Measurements from ENCODE around the gene SNX17. TPM values are rescaled to one million over a fixed set of nuclear protein-coding genes. Genes with fewer than 3 reads are reported as not detected.

SNX17 gene
- polyA plus RNA-seq, 3 donors, result 86.6 to 338 (median 291) TPM

- Histone ChIP-seq H3K4me2 (replicated peaks; ENCODE audit: extremely low read depth, low read length, poor library complexity, severe bottlenecking) (no peak overlapping the region), H2AFZ (ENCODE audit: insufficient read depth, low read depth, low read length, poor library complexity, severe bottlenecking) (no peak overlapping the region), H3K4me1 (ENCODE audit: control insufficient read depth in 1 of 2, insufficient read depth in 2 of 2, low read length in 2 of 2) (peaks cover 32 to 41% of the 10 kb centered on the region in 2 donors), H3K4me3 (replicated peaks in 1 of 3; ENCODE audit: low read depth in 2 of 3, low read length in 3 of 3) (no peak overlapping the region), H3K27ac (ENCODE audit: low read depth in 1 of 2, low read length in 2 of 2) (peak overlapping the region in 1 of 2 donors; percentile 96), H3K36me3 (replicated peaks in 1 of 2; ENCODE audit: control insufficient read depth in 1 of 2, insufficient read depth in 2 of 2, low read length in 2 of 2) (peaks cover 59 to 67% of the 10 kb centered on the region in 2 donors), H3K27me3 (ENCODE audit: control insufficient read depth in 2 of 2, insufficient read depth in 2 of 2, low read length in 2 of 2) (no peaks in the 10 kb centered on the region), H3K79me2 (ENCODE audit: insufficient read depth, low read length) (peaks cover 79% of the 10 kb centered on the region), H3K9ac (ENCODE audit: insufficient read depth, low read length, poor library complexity, severe bottlenecking) (no peak overlapping the region), H4K20me1 (ENCODE audit: insufficient read depth, low read length) (peaks cover 40% of the 10 kb centered on the region), H3K9me3 (replicated peaks in 1 of 2; ENCODE audit: control insufficient read depth in 1 of 2, insufficient read depth in 1 of 2, low read length in 2 of 2) (no peaks in the 10 kb centered on the region)
- TF ChIP-seq, protein P1, sequence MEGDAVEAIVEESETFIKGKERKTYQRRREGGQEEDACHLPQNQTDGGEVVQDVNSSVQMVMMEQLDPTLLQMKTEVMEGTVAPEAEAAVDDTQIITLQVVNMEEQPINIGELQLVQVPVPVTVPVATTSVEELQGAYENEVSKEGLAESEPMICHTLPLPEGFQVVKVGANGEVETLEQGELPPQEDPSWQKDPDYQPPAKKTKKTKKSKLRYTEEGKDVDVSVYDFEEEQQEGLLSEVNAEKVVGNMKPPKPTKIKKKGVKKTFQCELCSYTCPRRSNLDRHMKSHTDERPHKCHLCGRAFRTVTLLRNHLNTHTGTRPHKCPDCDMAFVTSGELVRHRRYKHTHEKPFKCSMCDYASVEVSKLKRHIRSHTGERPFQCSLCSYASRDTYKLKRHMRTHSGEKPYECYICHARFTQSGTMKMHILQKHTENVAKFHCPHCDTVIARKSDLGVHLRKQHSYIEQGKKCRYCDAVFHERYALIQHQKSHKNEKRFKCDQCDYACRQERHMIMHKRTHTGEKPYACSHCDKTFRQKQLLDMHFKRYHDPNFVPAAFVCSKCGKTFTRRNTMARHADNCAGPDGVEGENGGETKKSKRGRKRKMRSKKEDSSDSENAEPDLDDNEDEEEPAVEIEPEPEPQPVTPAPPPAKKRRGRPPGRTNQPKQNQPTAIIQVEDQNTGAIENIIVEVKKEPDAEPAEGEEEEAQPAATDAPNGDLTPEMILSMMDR (IDR thresholded peaks at IDR 0.05), result no peak
- WGBS (ENCODE audit: insufficient coverage), result 88% methylated on average over 6 of the region's 6 CpGs
- peak overlapping the region in 4 of 7 donors; percentile 43 to 99 (median 76) for H3K27ac Mint-ChIP-seq
- peaks cover 61 to 65% of the 10 kb centered on the region in 2 donors for H3K36me3 Mint-ChIP-seq
- peaks cover 37% of the 10 kb centered on the region for H3K4me1 Mint-ChIP-seq
- intact Hi-C loops (cut with micrococcal nuclease), result loop anchor here (5.0 to 10.0 kb wide), 3 partner anchors 34 to 122 kb away; partner anchors contain the start of genes NRBP1 (in 2 of the 2), PPM1G (in 2 of the 2), FNDC4 (in 1 of the 2) and GCKR (in 1 of the 2)
- H3K4me3 Mint-ChIP-seq, result no peak overlapping the region
- no peak for DNase-seq
- peaks cover 0 to 3% (median 1%) of the 10 kb centered on the region in 3 donors for H3K27me3 Mint-ChIP-seq (ENCODE audit: low read depth in 3 of 3)
- H3K9me3 Mint-ChIP-seq, result no peaks in the 10 kb centered on the region
Observed at GRCh38 chr2:27372937-27373336, 2.5 kb downstream of the SNX17 start.

DNA sequence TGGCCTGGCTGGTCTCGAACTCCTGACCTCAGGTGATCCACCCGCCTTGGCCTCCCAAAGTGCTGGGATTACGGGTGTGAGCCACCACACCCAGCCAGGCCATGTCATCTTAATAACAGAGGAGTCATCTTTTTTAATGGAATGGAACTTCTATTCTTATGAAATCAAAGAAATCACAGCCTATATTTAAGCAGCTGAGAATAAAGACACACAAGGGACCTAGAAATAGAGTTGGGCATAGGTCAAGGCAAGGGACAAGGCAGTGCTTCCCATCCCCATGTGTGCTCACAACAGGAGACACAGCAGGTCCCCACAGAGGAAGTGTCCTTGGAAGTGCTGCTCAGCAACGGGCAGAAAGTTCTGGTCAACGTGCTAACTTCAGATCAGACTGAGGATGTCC lies 3.2 kb downstream of the SNX17 start:
- WGBS (ENCODE audit: insufficient coverage), result no CpG with 5 or more reads among the region's 5 CpGs
- H3K9me3 Mint-ChIP-seq, result no peaks in the 10 kb centered on the region
- intact Hi-C loops (cut with micrococcal nuclease), result loop anchor here (5.0 to 10.0 kb wide), 3 partner anchors 34 to 121 kb away; partner anchors contain the start of genes NRBP1 (in 2 of the 2), PPM1G (in 2 of the 2), FNDC4 (in 1 of the 2) and GCKR (in 1 of the 2)

More for the DNA sequence above, 3.2 kb downstream of the SNX17 start:
- Histone ChIP-seq H2AFZ (ENCODE audit: insufficient read depth, low read depth, low read length, poor library complexity, severe bottlenecking) (no peak overlapping the region), H3K9ac (ENCODE audit: insufficient read depth, low read length, poor library complexity, severe bottlenecking) (no peak overlapping the region), H3K4me3 (replicated peaks in 1 of 3; ENCODE audit: low read depth in 2 of 3, low read length in 3 of 3) (no peak overlapping the region), H3K36me3 (replicated peaks in 1 of 2; ENCODE audit: control insufficient read depth in 1 of 2, insufficient read depth in 2 of 2, low read length in 2 of 2) (peaks cover 59 to 67% of the 10 kb centered on the region in 2 donors), H3K4me2 (replicated peaks; ENCODE audit: extremely low read depth, low read length, poor library complexity, severe bottlenecking) (no peak overlapping the region), H3K9me3 (replicated peaks in 1 of 2; ENCODE audit: control insufficient read depth in 1 of 2, insufficient read depth in 1 of 2, low read length in 2 of 2) (no peaks in the 10 kb centered on the region), H3K4me1 (ENCODE audit: control insufficient read depth in 1 of 2, insufficient read depth in 2 of 2, low read length in 2 of 2) (peaks cover 32 to 47% of the 10 kb centered on the region in 2 donors), H3K27ac (ENCODE audit: low read depth in 1 of 2, low read length in 2 of 2) (peak overlapping the region in 1 of 2 donors; percentile 15), H3K27me3 (ENCODE audit: control insufficient read depth in 2 of 2, insufficient read depth in 2 of 2, low read length in 2 of 2) (no peaks in the 10 kb centered on the region), H3K79me2 (ENCODE audit: insufficient read depth, low read length) (peaks cover 76% of the 10 kb centered on the region), H4K20me1 (ENCODE audit: insufficient read depth, low read length) (peaks cover 46% of the 10 kb centered on the region)
- H3K4me3 Mint-ChIP-seq, result no peak overlapping the region
- peak in 1 of 3 donors; percentile 7 for DNase-seq
- peaks cover 42% of the 10 kb centered on the region for H3K4me1 Mint-ChIP-seq
- peak overlapping the region in 5 of 7 donors; percentile 20 to 54 (median 35) for H3K27ac Mint-ChIP-seq
- peaks cover 0 to 3% (median 1%) of the 10 kb centered on the region in 3 donors for H3K27me3 Mint-ChIP-seq (ENCODE audit: low read depth in 3 of 3)
- TF ChIP-seq, protein P1 (IDR thresholded peaks at IDR 0.05), result no peak
- peaks cover 59 to 64% of the 10 kb centered on the region in 2 donors for H3K36me3 Mint-ChIP-seq
